Cardiac atrium fibroblast (primary cell): ENCODE measurements around the gene ALG1. TPM values are rescaled to one million over a fixed set of nuclear protein-coding genes. Genes with fewer than 3 reads are reported as not detected.

Experiments used
- total RNA-seq: library from RNA; depleted of rRNA; stranded (reverse); fragments of >200 nt; gene quantifications from 2 replicates; pipeline ENCODE4 v1.2.3, GENCODE V29; 2015

Gene ALG1
- total RNA-seq, result 40.7 and 49.8 TPM in 2 replicates

DNA sequence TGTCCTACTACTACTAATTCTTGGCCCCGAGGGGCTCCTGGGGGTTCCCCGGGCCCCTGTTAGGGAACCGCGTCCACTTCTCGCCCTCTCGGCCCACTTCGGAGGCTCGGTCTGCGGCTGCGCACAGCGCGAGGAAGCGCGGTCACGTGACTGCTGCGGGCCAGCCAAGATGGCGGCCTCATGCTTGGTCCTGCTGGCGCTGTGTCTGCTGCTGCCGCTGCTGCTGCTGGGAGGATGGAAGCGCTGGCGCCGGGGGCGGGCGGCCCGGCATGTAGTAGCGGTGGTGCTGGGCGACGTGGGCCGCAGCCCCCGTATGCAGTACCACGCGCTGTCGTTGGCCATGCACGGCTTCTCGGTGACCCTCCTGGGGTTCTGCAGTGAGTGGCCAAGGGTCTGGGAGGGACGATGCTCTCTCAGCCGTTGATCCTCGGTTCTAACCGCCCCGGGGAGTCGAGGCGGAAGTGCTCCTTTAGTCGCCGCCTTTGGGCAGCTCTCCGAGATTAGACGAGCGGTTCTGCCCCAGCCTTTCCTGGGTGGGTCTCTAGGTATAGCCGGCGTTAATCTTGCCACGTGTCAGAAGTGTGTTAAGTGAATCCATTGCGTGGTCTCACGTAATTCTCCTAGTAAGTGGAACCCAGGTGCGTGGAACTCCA, at the start of gene ALG1:
ALG1 (plus strand) TSS at position 163 of the 653 bp plus-strand sequence; CDS start at position 170, 7 bp downstream.

GRCh38 chr16:5033256-5034166, 38.1 kb upstream of the ALG1 start, which contains the start of gene NAGPA:
Gene NAGPA, minus strand, starts transcription at chr16:5033935. Its CDS starts 21 bp downstream, at chr16:5033914.

DNA sequence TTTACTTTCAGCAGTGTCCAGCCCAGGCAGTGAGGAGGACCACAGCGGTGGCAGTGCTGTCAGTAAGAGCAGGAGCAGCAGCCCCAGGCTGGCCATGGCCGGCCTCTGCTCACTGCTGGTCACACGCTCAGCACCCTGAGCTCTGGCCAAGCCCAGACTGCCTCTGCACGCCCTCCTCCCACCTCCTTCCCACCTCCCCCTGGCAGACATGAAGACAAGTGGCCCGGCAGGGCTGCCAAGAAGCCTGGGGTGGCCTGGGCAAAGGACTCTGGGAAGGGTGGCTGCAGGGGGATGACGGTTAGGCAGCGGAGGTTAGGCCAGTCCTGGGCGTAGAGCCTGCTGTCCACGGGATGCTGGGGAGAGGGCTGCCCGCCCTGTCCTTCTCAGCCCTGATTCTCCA, 5.8 kb upstream of the ALG1 start, which contains the start of gene C16orf89:
C16orf89 (minus strand) TSS at position 144 of the 400 bp plus-strand sequence; CDS start at position 96, 48 bp downstream.

DNA sequence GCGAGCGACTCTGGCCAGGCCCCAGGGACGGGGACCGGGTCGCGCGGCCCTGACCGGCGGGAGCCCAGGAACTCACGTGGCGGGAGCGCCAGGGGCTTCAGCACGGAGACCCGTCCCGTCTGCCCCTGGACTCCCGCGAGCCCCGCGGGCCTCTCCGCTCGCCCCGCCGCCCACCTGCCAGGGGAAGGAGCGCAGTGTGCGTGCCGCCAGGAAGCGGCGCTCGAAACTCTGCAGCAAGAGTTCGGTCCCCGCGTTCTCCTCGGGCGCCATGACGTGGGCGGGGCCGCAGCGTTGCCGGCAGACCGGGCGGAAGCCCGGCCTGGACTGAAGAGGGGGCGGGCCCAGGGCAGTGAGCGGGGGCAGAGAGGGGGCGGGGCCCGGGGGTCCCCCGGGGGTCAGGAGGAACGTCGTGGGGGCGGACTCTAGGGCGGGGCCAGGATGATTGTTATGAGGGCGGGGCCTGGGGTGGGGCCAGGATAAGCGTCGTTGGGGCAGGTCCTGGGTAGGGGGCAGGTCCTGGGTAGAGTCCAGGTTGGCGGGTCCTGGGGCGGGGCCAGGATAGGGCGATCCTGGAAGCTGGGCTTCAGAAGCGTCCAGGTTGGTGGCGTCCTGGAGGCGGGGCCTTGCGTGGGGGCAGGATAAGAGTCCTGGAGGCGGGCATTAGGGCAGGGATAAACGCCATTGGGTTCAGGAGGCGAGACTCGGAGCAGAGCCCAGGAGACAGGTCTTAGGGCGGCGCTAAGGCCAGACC, 26.0 kb downstream of the ALG1 start, which contains the start of gene EEF2KMT:
EEF2KMT (minus strand) TSS at position 326 of the 751 bp plus-strand sequence; CDS start at position 270, 56 bp downstream.

Other genes with a start within 250 kb of the ALG1 start
- 31.4 and 32.6 TPM in 2 replicates for gene GLYR1, start 224.6 kb upstream of the ALG1 start, total RNA-seq
- 24.2 and 24.3 TPM in 2 replicates for gene UBN1, start 224.4 kb upstream of the ALG1 start, total RNA-seq
- gene PPL, start 134.7 kb upstream of the ALG1 start, total RNA-seq, result 24.6 and 24.9 TPM in 2 replicates
- under 0.01 and 0.72 TPM in 2 replicates for gene SEC14L5, start 113.5 kb upstream of the ALG1 start, total RNA-seq
- gene NAGPA, start 37.9 kb upstream of the ALG1 start, total RNA-seq, result 24.2 and 47.6 TPM in 2 replicates
- 1.5 and 5.1 TPM in 2 replicates for gene C16orf89, start 5.9 kb upstream of the ALG1 start, total RNA-seq
- 7.4 and 9.7 TPM in 2 replicates for gene EEF2KMT, start 26.0 kb downstream of the ALG1 start, total RNA-seq